CD8-positive, alpha-beta memory T cell (primary cell): ENCODE data around the gene UBE4B. TPM values are rescaled to one million over a fixed set of nuclear protein-coding genes. Genes with fewer than 3 reads are reported as not detected.
A peak's percentile ranks its signal among the peaks of the same experiment; 100 is the strongest.

ENCODE experiments used
- CTCF ChIA-PET: fragments of 350-600 bp; sonication (Branson Sonifier 250); formaldehyde crosslinking; loops from one replicate; lab custom pipeline; 2021; ENCODE audit warnings: antibody characterized with exemption; lab: Charles Lee
- POLR2A ChIA-PET: fragments of 350-600 bp; sonication (Branson Sonifier 250); formaldehyde crosslinking; loops from one replicate; lab custom pipeline; 2021; ENCODE audit warnings: antibody characterized with exemption; lab: Charles Lee
- DNase-seq, 5 donors: peaks; one replicate each; pipeline versions ENCODE4 v3.0.0 to v3.0.0-alpha.2; 2020 to 2022; ENCODE audit warnings: mixed read lengths in 1 of 5
- H3K27ac ChIP-seq: one replicate; pipeline ENCODE4 v1.7.0; 2013; ENCODE audit warnings: low read depth, mild to moderate bottlenecking, low read length, moderate library complexity
- H3K27me3 ChIP-seq: 2 replicates; pipeline ENCODE4 v1.7.0; 2013; ENCODE audit warnings: low read length, mild to moderate bottlenecking; ENCODE audit not compliant: insufficient read depth, poor library complexity, severe bottlenecking
- H3K36me3 ChIP-seq: 2 replicates; pipeline ENCODE4 v1.7.0; 2013; ENCODE audit warnings: mild to moderate bottlenecking, low read length, moderate library complexity; ENCODE audit not compliant: insufficient read depth
- H3K4me1 ChIP-seq: 2 replicates; pipeline ENCODE4 v1.7.0; 2013; ENCODE audit warnings: mild to moderate bottlenecking, low read length, moderate library complexity; ENCODE audit not compliant: insufficient read depth
- H3K4me3 ChIP-seq: 2 replicates; pipeline ENCODE4 v1.7.0; 2013; ENCODE audit warnings: mild to moderate bottlenecking, low read length
- H3K9me3 ChIP-seq: 2 replicates; pipeline ENCODE4 v1.7.0; 2013; ENCODE audit warnings: mild to moderate bottlenecking, low read length
- H3K27ac Mint-ChIP-seq, 8 donors: one replicate each; pipeline ENCODE4 v1.8.0; 2020 to 2021; ENCODE audit warnings: mixed read lengths in 8 of 8, mild to moderate bottlenecking in 6 of 8, inconsistent platforms in 3 of 8, moderate library complexity in 3 of 8
- H3K27me3 Mint-ChIP-seq, 2 donors: one replicate each; pipeline ENCODE4 v1.8.0; 2020 to 2021; ENCODE audit warnings: mixed read lengths in 2 of 2, mild to moderate bottlenecking in 1 of 2, moderate library complexity in 1 of 2
- H3K36me3 Mint-ChIP-seq, 3 donors: one replicate each; pipeline ENCODE4 v1.8.0; 2020 to 2021; ENCODE audit warnings: mixed read lengths in 3 of 3, inconsistent platforms in 1 of 3, mild to moderate bottlenecking in 1 of 3
- H3K4me1 Mint-ChIP-seq, 3 donors: one replicate each; pipeline ENCODE4 v1.8.0; 2020 to 2021; ENCODE audit warnings: mixed read lengths in 3 of 3, inconsistent platforms in 1 of 3, mild to moderate bottlenecking in 1 of 3
- H3K4me3 Mint-ChIP-seq, 7 donors: one replicate each; pipeline ENCODE4 v1.8.0; 2020 to 2021; ENCODE audit warnings: mixed read lengths in 7 of 7, mild to moderate bottlenecking in 6 of 7, moderate library complexity in 4 of 7, inconsistent platforms in 2 of 7
- H3K9me3 Mint-ChIP-seq, 5 donors: one replicate each; pipeline ENCODE4 v1.8.0; 2020 to 2022; ENCODE audit warnings: mixed read lengths in 5 of 5, mild to moderate bottlenecking in 3 of 5, moderate library complexity in 2 of 5, inconsistent platforms in 1 of 5
- polyA plus RNA-seq: library from polyadenylated mRNA; unstranded; fragments of 300-500 nt; fragmentation: Illumina TruSeq; gene quantifications from one replicate; pipeline ENCODE4 v1.2.3, GENCODE V29; 2021
- total RNA-seq, 2 experiments: library from RNA; stranded (reverse); gene quantifications; one replicate each; pipeline ENCODE4 v1.2.3, GENCODE V29; 2021

The UBE4B gene
- total and polyA plus RNA-seq, 3 experiments from 2014 or later, result 13.7 to 40.6 (median 35.7) TPM

- DNase-seq, result no peak
- H3K36me3 ChIP-seq, result peaks cover 16% of the 10 kb centered on the region
- Mint-ChIP-seq H3K9me3 (no peaks in the 10 kb centered on the region), H3K4me1 (no peaks in the 10 kb centered on the region), H3K27me3 (no peaks in the 10 kb centered on the region), H3K36me3 (peaks cover 0 to 59% (median 18%) of the 10 kb centered on the region in 3 donors), H3K4me3 (no peak overlapping the region), H3K27ac (no peak overlapping the region)
- no peaks in the 10 kb centered on the region for H3K4me1 ChIP-seq
- no peak overlapping the region for H3K4me3 ChIP-seq
- ChIA-PET CTCF (interaction anchor here (0.7 kb wide), 1 partner anchor 274 kb away, joined by 5 read pairs; no protein-coding TSS in a partner anchor), POLR2A (no interaction called here)
- no peak overlapping the region for H3K27ac ChIP-seq
- no peaks in the 10 kb centered on the region for H3K9me3 ChIP-seq
- no peaks in the 10 kb centered on the region for H3K27me3 ChIP-seq
These were observed 90.2 kb downstream of the UBE4B start for GRCh38 chr1:10122926-10123325.

- Mint-ChIP-seq H3K4me1 (no peaks in the 10 kb centered on the region), H3K36me3 (peaks cover 13 to 76% (median 20%) of the 10 kb centered on the region in 3 donors), H3K27me3 (no peaks in the 10 kb centered on the region), H3K4me3 (no peak overlapping the region), H3K27ac (no peak overlapping the region), H3K9me3 (no peaks in the 10 kb centered on the region)
- no peak for DNase-seq
- ChIA-PET POLR2A (no interaction called here), CTCF (no interaction called here)
- H3K27me3 ChIP-seq, result no peaks in the 10 kb centered on the region
- H3K4me1 ChIP-seq, result no peaks in the 10 kb centered on the region
- no peaks in the 10 kb centered on the region for H3K9me3 ChIP-seq
- H3K36me3 ChIP-seq, result peaks cover 13% of the 10 kb centered on the region
- no peak overlapping the region for H3K27ac ChIP-seq
- H3K4me3 ChIP-seq, result no peak overlapping the region
These were observed 95.5 kb downstream of the UBE4B start for GRCh38 chr1:10128101-10128765.

GRCh38 chr1:10132316-10132715 is 99.6 kb downstream of the UBE4B start:
- CTCF ChIA-PET, result interaction anchor here (1.1 kb wide), 1 partner anchor 78 kb away, joined by 3 read pairs; the partner anchor contains the start of gene KIF1B
- POLR2A ChIA-PET, result no interaction called here
- H3K36me3 Mint-ChIP-seq, result peaks cover 13 to 84% (median 19%) of the 10 kb centered on the region in 3 donors
- no peak for DNase-seq
- Histone ChIP-seq H3K27ac (no peak overlapping the region), H3K27me3 (no peaks in the 10 kb centered on the region), H3K4me1 (no peaks in the 10 kb centered on the region), H3K36me3 (peaks cover 13% of the 10 kb centered on the region), H3K9me3 (no peaks in the 10 kb centered on the region), H3K4me3 (no peak overlapping the region)
- H3K9me3 Mint-ChIP-seq, result no peaks in the 10 kb centered on the region
- H3K4me3 Mint-ChIP-seq, result no peak overlapping the region
- H3K4me1 Mint-ChIP-seq, result no peaks in the 10 kb centered on the region
- H3K27ac Mint-ChIP-seq, result no peak overlapping the region
- H3K27me3 Mint-ChIP-seq, result no peaks in the 10 kb centered on the region

GRCh38 chr1:10132852-10133251 is 100.1 kb downstream of the UBE4B start:
- H3K36me3 Mint-ChIP-seq, result peaks cover 13 to 83% (median 18%) of the 10 kb centered on the region in 3 donors
- no peak for DNase-seq
- no peaks in the 10 kb centered on the region for H3K9me3 Mint-ChIP-seq
- H3K27me3 Mint-ChIP-seq, result no peaks in the 10 kb centered on the region
- Histone ChIP-seq H3K27me3 (no peaks in the 10 kb centered on the region), H3K4me3 (no peak overlapping the region), H3K36me3 (peaks cover 13% of the 10 kb centered on the region), H3K4me1 (no peaks in the 10 kb centered on the region), H3K27ac (no peak overlapping the region), H3K9me3 (no peaks in the 10 kb centered on the region)
- no peaks in the 10 kb centered on the region for H3K4me1 Mint-ChIP-seq
- H3K27ac Mint-ChIP-seq, result no peak overlapping the region
- H3K4me3 Mint-ChIP-seq, result no peak overlapping the region
- ChIA-PET CTCF (interaction anchor here (1.1 kb wide), 1 partner anchor 78 kb away, joined by 3 read pairs; the partner anchor contains the start of gene KIF1B), POLR2A (no interaction called here)

- H3K27ac Mint-ChIP-seq, result no peak overlapping the region
- no peaks in the 10 kb centered on the region for H3K9me3 Mint-ChIP-seq
- no peaks in the 10 kb centered on the region for H3K4me1 ChIP-seq
- no peak for DNase-seq
- no peak overlapping the region for H3K4me3 ChIP-seq
- H3K27ac ChIP-seq, result no peak overlapping the region
- H3K27me3 ChIP-seq, result no peaks in the 10 kb centered on the region
- ChIA-PET CTCF (no interaction called here), POLR2A (no interaction called here)
- H3K36me3 ChIP-seq, result peaks cover 4% of the 10 kb centered on the region
- H3K4me1 Mint-ChIP-seq, result no peaks in the 10 kb centered on the region
- H3K27me3 Mint-ChIP-seq, result no peaks in the 10 kb centered on the region
- H3K4me3 Mint-ChIP-seq, result no peak overlapping the region
- no peaks in the 10 kb centered on the region for H3K9me3 ChIP-seq
- H3K36me3 Mint-ChIP-seq, result peaks cover 4 to 69% (median 21%) of the 10 kb centered on the region in 3 donors
These were observed 108.2 kb downstream of the UBE4B start for GRCh38 chr1:10140981-10141380.

- Mint-ChIP-seq H3K9me3 (no peaks in the 10 kb centered on the region), H3K27me3 (no peaks in the 10 kb centered on the region), H3K27ac (peak overlapping the region in 1 of 8 donors; percentile 13), H3K4me3 (no peak overlapping the region), H3K36me3 (peaks cover 4 to 61% (median 20%) of the 10 kb centered on the region in 3 donors), H3K4me1 (no peaks in the 10 kb centered on the region)
- Histone ChIP-seq H3K4me1 (no peaks in the 10 kb centered on the region), H3K4me3 (no peak overlapping the region), H3K9me3 (no peaks in the 10 kb centered on the region), H3K27ac (no peak overlapping the region), H3K27me3 (no peaks in the 10 kb centered on the region), H3K36me3 (peaks cover 4% of the 10 kb centered on the region)
- CTCF ChIA-PET, result no interaction called here
- POLR2A ChIA-PET, result no interaction called here
- DNase-seq, result no peak
These were observed 111.3 kb downstream of the UBE4B start for GRCh38 chr1:10143961-10144485.

- POLR2A ChIA-PET, result no interaction called here
- Mint-ChIP-seq H3K27ac (peak overlapping the region in 1 of 8 donors; percentile 50), H3K36me3 (peaks cover 4 to 61% (median 21%) of the 10 kb centered on the region in 3 donors), H3K4me1 (peaks cover 0 to 1% (median 0%) of the 10 kb centered on the region in 3 donors), H3K27me3 (no peaks in the 10 kb centered on the region), H3K9me3 (no peaks in the 10 kb centered on the region), H3K4me3 (no peak overlapping the region)
- Histone ChIP-seq H3K27ac (no peak overlapping the region), H3K36me3 (peaks cover 4% of the 10 kb centered on the region), H3K27me3 (no peaks in the 10 kb centered on the region), H3K9me3 (no peaks in the 10 kb centered on the region), H3K4me3 (no peak overlapping the region), H3K4me1 (no peaks in the 10 kb centered on the region)
- CTCF ChIA-PET, result no interaction called here
- DNase-seq, result no peak
These were observed 113.6 kb downstream of the UBE4B start for GRCh38 chr1:10146391-10146790.

GRCh38 chr1:10149231-10149630 is 116.5 kb downstream of the UBE4B start:
- Mint-ChIP-seq H3K4me3 (no peak overlapping the region), H3K27me3 (no peaks in the 10 kb centered on the region), H3K27ac (no peak overlapping the region), H3K9me3 (no peaks in the 10 kb centered on the region), H3K4me1 (peaks cover 0 to 1% (median 0%) of the 10 kb centered on the region in 3 donors), H3K36me3 (peaks cover 4 to 51% (median 16%) of the 10 kb centered on the region in 3 donors)
- POLR2A ChIA-PET, result no interaction called here
- H3K4me1 ChIP-seq, result no peaks in the 10 kb centered on the region
- H3K4me3 ChIP-seq, result no peak overlapping the region
- H3K27ac ChIP-seq, result no peak overlapping the region
- no peaks in the 10 kb centered on the region for H3K27me3 ChIP-seq
- H3K36me3 ChIP-seq, result no peaks in the 10 kb centered on the region
- CTCF ChIA-PET, result no interaction called here
- no peaks in the 10 kb centered on the region for H3K9me3 ChIP-seq
- DNase-seq, result no peak
